ENCODE measurements around the gene DNAJB2.

- TF ChIP-seq POLR2AphosphoS5 (IDR thresholded peaks at IDR 0.05; ENCODE audit: borderline replicate concordance, low read depth, low read length) (no peak), EZH2 (IDR thresholded peaks at IDR 0.05) (no peak), FOXP2 (optimal IDR thresholded peaks at IDR 0.05; ENCODE audit: control extremely low read depth, extremely low read length, insufficient read depth) (no peak)
Observed at GRCh38 chr2:219285373-219285735, 6.2 kb downstream of the DNAJB2 start.
